Dermis blood vessel endothelial cell (primary cell): ENCODE data around the gene TPST2. TPM values are rescaled to one million over a fixed set of nuclear protein-coding genes. Genes with fewer than 3 reads are reported as not detected.

Experiments used
- total RNA-seq: library from RNA; depleted of rRNA; stranded (reverse); fragments of >200 nt; gene quantifications from 2 replicates; pipeline ENCODE4 v1.2.3, GENCODE V29; 2014

Gene TPST2
- total RNA-seq, 1 donor from 2014 or later = 131 TPM

Other genes starting within 250 kb of the TPST2 start
- 1.0 and 1.2 TPM in 2 replicates for gene ASPHD2, start 160.9 kb downstream of the TPST2 start, total RNA-seq
- 20.0 and 26.5 TPM in 2 replicates for gene HPS4, start 106.3 kb downstream of the TPST2 start, total RNA-seq
- 21.1 and 27.7 TPM in 2 replicates for gene SRRD, start 106.3 kb downstream of the TPST2 start, total RNA-seq
- 44.6 and 54.1 TPM in 2 replicates for gene TFIP11, start 77.7 kb downstream of the TPST2 start, total RNA-seq
- 0.09 TPM in 1 of 2 replicates, not detected in the other for gene CRYBB1, start 27.9 kb upstream of the TPST2 start, total RNA-seq
- not detected in 2 replicates for gene CRYBA4, start 31.8 kb upstream of the TPST2 start, total RNA-seq
- gene MIAT, start 67.5 kb upstream of the TPST2 start, total RNA-seq = 0.19 and 0.34 TPM in 2 replicates